ENCODE data around the gene KRT85.
"Not testable (repeated sequence)": the region's sequence is repeated elsewhere in the genome, so short reads cannot be mapped to it uniquely, and the experiment has no call there.

Gene KRT85

DNA sequence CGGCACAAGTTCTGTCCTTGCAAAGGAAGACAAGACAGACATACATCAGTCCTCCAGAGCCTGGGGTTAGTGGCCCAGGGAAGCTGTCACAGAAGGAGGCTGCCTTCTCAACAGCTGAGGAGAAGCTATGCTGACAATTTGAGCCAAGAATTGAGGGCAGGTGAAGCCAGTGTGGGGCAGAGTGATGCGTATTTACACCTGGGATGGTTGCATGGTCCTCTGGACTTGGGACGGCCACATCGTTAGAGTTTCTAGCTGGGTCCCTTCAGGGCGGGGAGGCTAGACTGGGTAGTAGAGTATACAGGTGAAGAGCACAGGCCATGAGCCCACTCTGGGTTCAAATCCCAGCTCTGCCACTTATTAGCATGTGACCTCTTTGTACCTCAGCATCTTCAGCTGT lies 16.5 kb downstream of the KRT85 start:
- no peak for DNase-seq (ENCODE audit: low read depth in 1 of 2, low spot score in 1 of 2)

DNA sequence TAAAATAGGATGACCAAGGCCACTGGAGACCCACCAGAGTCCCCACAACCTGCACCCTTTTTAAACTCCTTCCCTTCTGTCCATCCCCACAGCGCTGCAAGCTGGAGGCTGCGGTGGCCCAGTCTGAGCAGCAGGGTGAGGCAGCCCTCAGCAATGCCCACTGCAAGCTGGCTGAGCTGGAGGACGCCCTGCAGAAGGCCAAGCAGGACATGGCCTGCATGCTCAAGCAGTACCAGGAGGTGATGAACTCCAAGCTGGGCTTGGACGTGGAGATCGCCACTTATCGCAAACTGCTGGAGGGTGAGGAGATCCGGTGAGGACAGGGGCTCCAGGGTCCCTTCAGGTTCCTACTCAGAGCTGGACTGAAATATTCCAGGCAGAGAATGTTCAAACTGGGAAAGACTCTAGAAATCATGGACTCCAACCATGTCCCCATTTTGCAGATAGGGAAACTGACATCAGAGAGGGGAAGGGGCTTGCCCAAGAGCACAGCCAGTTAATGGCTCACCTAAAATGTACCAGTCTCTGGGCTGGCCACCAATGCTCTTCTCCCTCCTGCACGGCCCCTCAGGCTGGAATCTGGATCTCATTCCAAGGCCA lies 17.2 kb downstream of the KRT85 start:
- no peak for DNase-seq (ENCODE audit: low read depth in 1 of 2, low spot score in 1 of 2)

- no peak for DNase-seq (ENCODE audit: low read depth in 1 of 2, low spot score in 1 of 2)
Observed at GRCh38 chr12:52349196-52349595, 18.1 kb downstream of the KRT85 start.

DNA sequence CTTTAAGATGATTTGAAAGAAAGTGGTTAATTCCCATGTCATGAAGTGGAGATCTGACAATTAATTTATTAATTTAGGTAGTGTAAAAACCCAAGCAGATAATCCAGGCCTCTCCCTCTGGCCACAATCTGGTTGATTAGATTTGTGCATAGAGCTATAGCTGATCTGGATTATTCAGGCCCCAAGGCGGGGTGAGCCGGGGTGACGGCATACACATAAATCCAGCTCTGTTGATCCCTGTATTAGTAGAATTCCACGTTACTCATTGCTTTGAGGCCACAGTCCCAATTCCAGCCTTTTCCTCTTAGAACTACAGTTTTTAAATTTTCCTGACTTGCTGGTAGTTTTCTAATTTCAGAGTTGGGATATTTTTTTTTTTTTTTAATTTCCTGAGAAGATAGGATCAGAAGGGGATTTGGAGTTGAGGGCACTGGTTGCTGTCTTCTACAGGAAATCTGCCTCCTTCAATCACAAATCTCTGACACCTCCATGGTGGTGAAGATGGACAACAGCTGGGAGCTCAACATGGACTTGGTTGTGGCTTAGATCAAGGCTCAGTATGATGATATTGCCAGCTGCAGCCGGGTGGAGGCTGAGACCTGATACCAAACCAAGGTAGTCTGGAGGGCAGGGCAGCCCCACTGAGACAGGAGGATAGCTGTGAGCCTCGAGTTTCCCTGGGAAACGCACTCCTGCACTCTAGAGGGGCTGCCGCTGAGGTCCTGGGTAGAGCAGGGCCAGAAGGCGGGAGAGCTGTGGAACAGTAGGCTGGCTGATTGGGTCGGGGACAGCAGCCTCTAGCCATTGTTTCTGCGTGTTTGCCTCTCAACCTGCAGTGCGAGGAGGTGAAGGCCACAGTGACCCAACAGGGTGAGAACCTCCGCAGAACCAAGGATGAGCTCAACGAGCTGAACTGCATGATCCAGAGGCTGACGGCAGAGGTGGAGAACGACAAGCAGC lies 19.4 kb downstream of the KRT85 start:
- DNase-seq (ENCODE audit: low read depth in 1 of 2, low spot score in 1 of 2): no peak

- no peak for DNase-seq (ENCODE audit: low read depth in 1 of 2, low spot score in 1 of 2)
Observed at GRCh38 chr12:52347016-52347415, 20.3 kb downstream of the KRT85 start.

DNA sequence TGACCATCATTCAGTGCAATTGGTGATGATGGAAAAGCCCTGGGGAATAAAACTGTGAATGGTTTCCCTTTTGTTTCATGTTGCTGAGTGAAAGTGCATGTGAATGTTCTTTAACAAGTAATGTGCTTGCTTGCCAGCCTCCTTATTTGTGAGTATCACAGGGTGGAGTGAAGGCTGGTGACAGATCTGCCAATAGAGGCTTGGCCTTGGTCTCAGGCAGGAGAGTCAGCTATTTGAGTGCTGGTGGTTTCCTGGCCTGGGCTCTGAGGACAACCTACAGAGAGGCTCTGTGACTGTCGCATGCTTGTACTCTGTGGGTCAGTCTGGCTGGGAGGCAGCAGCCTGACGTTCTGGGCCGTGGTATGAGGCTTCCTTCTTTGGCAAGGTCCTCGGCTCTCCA lies 20.7 kb downstream of the KRT85 start:
- no peak for DNase-seq (ENCODE audit: low read depth in 1 of 2, low spot score in 1 of 2)

DNA sequence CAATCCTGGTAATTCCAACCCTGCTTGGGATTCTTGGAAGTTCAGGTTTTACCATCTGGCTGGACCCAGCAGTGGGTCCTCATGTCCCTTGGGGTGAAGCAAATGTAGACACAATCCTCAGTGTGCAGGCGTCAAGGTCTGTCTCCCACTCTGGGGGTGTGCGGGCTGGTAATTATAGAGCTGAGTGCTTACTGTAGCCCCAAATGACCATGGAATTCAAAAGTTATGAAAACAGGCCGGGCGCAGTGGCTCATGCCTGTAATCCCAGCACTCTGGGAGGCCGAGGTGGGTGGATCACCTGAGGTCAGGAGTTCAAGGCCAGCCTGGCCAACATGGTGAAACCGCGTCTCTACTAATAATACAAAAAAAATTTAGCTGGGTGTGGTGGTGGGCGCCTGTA lies 22.2 kb downstream of the KRT85 start:
- not testable (repeated sequence) for DNase-seq (ENCODE audit: low read depth in 1 of 2, low spot score in 1 of 2)

DNA sequence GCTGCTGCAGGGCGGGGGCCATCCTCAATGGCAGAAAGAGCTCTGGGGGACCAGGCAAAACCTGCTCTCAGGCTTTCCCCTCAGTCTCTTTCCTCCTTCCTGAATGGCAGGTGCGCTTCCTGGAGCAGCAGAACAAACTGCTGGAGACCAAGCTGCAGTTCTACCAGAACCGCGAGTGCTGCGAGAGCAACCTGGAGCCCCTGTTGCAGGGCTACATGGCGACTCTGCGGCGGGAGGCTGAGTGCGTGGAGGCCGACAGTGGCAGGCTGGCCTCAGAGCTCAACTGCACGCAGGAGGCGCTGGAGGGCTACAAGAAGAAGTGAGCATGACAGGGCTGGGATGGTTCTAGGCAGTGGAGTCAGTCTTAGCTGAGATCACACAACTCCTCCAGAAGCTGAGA lies 23.2 kb downstream of the KRT85 start:
- DNase-seq (ENCODE audit: low read depth in 1 of 2, low spot score in 1 of 2): no peak

- DNase-seq (ENCODE audit: low read depth in 1 of 2, low spot score in 1 of 2): no peak
Observed at GRCh38 chr12:52343550-52343949, 23.7 kb downstream of the KRT85 start.

DNA sequence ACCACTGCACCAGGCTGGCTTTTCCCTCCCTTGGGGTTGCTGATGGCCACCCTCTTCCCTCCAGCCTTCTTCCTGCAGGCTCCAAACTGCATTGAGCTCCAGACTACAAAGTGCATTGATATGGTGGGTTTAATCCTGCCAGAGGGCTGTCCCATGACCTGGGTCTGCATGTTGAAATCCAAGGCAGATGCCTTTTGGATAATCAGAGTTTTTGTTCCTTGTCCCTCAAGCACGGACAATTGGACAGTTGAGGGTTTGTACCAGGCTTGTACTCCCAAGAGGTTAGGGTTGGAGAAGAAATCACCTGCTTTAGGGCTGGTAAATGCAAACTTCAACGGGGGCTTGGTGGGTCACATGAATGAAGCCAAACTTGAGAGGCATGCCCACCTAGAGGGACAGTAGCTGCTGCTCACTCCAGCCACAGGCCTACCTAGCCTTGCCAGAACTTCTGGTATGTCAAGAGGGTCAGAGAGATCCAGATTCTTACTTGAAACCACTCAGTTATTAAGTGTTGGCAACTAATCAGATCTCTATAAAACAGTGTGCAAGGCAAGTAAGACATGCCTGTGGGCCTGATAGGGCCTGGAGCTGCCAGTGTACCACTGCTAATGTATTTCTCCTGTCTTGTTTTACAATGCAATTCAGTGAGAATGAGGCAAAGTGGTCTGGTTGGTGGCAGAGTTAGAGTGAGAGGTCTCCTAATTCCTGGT lies 24.3 kb downstream of the KRT85 start:
- DNase-seq (ENCODE audit: low read depth in 1 of 2, low spot score in 1 of 2): no peak

GRCh38 chr12:52341066-52341580 lies 26.2 kb downstream of the KRT85 start:
- DNase-seq (ENCODE audit: low read depth in 1 of 2, low spot score in 1 of 2): no peak

DNA sequence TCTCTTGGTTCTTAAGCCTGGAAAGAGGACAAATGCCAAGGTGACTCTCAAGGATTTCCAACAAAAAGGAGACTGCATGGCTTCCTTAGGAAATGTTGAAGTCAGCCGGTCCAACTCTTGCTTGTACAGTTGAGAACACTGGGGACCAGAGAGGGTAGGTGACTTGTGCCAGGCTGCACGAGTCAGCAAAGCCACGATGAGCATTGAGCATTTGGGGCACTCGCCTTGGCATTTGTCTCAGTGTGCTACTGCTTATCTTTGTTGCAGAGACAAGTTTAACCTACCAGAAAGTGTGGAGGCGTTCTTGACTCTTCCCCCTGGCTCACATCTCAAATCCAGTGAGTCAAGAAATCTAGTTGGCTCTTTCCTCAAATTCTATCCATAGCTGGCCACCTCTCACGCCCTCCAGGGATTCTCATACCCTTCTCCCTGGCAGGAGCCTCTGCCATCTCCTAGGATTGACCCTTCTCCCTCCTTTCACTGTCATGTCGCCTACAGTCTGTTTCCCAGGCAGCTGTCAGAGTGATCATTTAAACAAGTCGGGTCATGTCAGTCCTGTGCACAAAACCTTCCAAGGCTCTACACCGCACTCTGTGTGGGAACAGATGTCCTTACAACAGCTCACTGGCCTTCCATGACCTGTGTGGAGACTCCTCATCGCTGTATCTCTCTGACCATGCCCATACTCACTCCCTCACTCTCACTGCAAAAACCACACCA lies 28.9 kb downstream of the KRT85 start:
- DNase-seq (ENCODE audit: low read depth in 1 of 2, low spot score in 1 of 2): no peak

GRCh38 chr12:52337054-52337453 lies 30.2 kb downstream of the KRT85 start:
- DNase-seq (ENCODE audit: low read depth in 1 of 2, low spot score in 1 of 2): no peak

GRCh38 chr12:52336641-52337040 lies 30.6 kb downstream of the KRT85 start:
- DNase-seq (ENCODE audit: low read depth in 1 of 2, low spot score in 1 of 2): no peak

DNA sequence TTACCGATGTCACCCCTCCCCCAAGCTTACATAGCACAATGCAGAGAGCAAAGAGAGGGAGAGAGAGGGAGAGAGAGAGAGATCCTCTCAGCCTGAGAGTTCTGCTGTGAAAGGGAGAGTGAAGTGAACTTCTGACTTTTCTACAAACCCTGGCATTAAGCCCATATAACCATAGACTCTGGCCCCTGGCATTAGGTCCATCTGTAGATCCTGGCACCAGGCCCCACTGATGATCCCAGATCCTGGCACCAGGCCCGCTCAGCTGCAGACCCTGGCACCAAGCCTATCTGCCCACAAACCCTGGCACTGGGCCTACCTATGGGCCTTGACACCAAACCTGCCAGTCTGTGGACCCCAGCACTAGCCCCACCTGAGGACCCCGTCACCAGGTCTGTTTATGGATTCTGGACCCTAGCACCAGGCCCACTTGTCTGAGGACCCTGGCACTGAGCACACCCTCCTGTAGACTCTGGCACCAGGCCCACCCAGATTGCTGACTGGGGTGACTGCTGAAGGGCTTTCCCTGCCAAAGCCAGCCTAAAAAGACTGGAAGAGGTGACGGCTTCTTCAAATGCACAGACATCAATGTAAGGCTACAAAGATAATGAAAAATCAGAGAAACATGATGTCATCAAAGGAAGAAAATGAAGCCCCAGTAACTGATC lies 31.6 kb downstream of the KRT85 start:
- no peak for DNase-seq (ENCODE audit: low read depth in 1 of 2, low spot score in 1 of 2)

DNA sequence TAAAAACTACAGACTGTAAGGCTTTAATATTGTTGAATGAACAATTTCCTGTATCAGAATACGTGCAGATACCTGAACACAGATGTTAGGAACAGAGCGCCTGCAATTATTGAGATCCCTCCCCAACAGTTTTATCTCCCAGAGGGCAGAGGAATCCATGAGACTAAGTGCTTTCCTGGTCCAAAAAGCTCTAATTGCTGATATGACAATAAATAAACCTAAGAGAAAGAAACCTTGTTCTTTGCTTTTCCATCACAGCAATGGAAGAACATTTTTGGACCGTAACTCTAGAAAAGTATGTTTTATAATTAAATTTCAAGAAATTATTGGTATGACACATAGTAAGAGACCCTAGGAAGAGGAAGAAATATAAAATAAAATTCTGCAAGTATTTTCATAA lies 33.1 kb downstream of the KRT85 start:
- no peak for DNase-seq (ENCODE audit: low read depth in 1 of 2, low spot score in 1 of 2)

GRCh38 chr12:52333321-52333720 lies 34.0 kb downstream of the KRT85 start:
- DNase-seq (ENCODE audit: low read depth in 1 of 2, low spot score in 1 of 2): no peak

DNA sequence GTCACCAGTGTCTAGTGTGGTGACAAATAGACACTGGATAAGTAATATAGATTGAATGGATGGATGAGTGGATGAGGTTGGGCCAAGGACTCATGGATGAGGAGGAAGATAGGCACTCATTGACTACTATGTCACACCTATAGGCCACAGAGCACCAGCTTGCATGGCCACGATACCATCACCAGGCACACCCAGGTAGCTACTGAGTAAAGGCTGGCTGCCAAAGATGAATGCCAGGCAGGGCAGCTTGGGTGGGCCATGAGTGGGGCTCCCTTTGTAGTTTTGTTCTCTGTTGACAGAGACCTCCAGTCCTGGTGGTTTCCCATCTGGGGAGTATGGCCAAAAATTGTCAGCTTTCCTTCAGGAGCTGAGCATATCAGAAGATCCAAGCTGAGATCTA lies 34.9 kb downstream of the KRT85 start:
- DNase-seq (ENCODE audit: low read depth in 1 of 2, low spot score in 1 of 2): no peak

GRCh38 chr12:52331833-52332232 lies 35.4 kb downstream of the KRT85 start:
- DNase-seq (ENCODE audit: low read depth in 1 of 2, low spot score in 1 of 2): no peak

DNA sequence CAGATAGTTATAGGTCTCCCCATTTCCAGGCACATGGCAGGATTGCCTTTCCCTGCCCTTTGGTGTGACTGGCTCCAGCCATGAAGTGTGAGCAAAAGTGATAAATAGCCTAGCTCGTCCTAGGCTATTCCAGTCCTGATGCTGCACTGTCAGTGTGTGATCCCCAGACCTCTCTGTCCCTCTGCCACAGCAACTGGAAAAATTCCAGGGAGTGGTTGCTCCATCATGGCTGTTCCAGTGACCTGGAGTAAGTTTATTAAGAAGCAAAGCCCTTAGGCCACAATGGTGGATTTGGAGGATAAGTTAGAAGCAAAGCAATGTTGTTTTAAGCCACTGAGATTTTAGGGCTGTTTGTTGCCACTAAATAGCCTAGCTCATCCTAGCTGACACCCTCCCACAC lies 36.2 kb downstream of the KRT85 start:
- no peak for DNase-seq (ENCODE audit: low read depth in 1 of 2, low spot score in 1 of 2)

Data from activated T-helper 1 cell treated with anti-CD3 and anti-CD28 coated beads, Interleukin-2, amount 50 U/mL, for 16 hours (primary cell).